NCI-H2029 treated with DMSO at 0.1 percent for 48 hours (cell line): ENCODE measurements around the gene NAALADL1.

ENCODE experiments used
- DNase-seq: peaks from one replicate; lab custom pipeline; 2025; lab: John Stamatoyannopoulos, UW

NAALADL1 gene, protein sequence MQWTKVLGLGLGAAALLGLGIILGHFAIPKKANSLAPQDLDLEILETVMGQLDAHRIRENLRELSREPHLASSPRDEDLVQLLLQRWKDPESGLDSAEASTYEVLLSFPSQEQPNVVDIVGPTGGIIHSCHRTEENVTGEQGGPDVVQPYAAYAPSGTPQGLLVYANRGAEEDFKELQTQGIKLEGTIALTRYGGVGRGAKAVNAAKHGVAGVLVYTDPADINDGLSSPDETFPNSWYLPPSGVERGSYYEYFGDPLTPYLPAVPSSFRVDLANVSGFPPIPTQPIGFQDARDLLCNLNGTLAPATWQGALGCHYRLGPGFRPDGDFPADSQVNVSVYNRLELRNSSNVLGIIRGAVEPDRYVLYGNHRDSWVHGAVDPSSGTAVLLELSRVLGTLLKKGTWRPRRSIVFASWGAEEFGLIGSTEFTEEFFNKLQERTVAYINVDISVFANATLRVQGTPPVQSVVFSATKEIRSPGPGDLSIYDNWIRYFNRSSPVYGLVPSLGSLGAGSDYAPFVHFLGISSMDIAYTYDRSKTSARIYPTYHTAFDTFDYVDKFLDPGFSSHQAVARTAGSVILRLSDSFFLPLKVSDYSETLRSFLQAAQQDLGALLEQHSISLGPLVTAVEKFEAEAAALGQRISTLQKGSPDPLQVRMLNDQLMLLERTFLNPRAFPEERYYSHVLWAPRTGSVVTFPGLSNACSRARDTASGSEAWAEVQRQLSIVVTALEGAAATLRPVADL

DNA sequence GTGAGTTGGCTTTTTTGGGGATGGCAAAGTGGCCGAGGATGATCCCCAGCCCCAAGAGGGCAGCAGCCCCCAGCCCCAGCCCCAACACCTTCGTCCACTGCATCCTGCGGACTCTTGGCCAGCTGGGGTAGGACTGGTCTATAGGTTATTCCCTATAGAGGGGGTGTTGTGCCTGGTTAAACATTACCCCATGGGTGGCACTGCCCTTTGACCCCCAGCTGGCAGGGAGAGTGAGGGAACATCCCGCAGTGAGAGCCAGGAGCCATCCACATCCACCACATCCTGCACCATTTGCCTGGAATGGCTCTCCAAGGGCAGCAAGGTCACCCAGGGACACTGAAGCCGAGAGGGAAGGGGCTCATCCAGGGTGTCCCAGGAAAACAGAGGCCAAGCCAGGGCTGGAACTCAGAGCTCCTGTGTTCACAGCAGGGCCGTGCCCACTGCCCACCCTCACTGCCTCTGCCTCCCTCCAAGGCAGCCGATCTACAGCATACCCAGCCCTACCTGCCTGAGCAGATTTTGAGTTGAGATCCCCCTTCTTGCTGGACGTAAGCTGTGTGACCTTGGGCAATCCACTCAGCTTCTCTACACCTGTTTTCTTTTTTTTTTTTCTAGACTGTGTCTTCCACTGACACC, at the start of gene NAALADL1:
NAALADL1 (minus strand) TSS at position 135 of the 636 bp plus-strand sequence; CDS start at position 103, 32 bp downstream.
- no peak for DNase-seq

DNA sequence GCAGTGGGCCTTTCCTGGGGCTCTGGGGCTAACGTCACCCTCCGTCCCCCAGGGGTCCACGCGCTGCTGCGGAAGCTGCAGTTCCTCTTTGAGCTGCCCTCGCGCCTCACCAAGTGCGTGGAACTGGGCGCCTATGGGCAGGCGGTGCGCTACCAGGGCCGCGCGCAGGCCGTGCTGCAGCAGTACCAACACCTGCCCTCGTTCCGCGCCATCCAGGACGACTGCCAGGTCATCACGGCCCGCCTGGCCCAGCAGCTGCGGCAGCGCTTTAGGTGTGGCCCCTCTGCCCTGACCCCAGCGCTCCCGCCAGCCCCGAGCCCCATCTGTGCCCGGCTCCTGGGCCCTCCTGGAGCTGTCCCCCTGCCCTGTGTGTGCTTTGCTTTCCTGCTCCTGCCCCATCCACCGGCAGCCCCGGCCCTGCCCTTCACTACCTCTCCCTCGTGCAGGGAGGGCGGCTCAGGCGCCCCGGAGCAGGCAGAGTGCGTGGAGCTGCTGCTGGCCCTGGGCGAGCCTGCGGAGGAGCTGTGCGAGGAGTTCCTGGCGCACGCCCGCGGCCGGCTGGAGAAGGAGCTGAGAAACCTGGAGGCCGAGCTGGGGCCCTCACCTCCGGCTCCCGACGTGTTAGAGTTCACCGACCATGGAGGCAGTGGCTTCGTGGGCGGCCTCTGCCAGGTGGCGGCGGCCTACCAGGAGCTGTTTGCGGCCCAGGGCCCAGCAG, 49.6 kb upstream of the NAALADL1 start:
- no peak for DNase-seq

DNA sequence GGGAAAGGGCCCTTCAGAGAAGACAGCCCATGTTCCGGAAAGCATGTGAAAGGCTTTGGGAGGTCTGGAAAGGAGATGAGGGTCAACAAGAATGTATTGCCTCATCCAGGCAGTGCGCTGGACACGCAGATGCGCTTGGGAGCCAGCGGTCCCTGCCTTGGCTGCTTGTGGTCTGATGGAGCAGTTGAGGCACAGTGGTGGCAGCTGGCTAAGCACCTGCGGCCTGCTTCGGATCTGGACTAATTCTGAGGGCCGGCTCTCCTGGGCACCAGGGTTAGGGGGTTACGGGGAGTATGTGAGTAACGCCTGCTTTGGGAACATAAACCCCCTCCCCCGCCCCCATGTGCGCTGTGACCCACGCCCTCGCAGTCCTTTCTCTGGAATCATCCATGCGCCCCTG, 48.7 kb upstream of the NAALADL1 start:
- no peak for DNase-seq

DNA sequence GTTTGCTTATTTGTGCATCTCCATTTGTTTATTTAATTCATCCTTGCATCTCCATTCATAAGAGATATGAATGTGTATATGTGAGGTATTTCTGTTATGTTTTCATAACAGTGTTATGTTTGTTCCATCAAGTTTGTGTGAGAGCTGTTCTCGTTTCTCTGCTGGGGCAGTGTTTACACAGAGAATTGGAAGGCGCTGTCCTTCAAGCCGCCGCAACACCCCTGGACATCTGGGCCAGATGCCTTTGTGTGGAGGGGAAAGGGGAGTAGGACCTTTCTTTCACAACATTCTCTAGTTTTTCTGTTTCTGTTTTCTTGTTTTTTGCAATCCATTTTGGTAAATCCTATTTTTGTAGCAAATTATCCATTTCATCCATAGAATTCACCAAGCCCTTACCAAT, 46.3 kb upstream of the NAALADL1 start:
- DNase-seq: no peak

DNA sequence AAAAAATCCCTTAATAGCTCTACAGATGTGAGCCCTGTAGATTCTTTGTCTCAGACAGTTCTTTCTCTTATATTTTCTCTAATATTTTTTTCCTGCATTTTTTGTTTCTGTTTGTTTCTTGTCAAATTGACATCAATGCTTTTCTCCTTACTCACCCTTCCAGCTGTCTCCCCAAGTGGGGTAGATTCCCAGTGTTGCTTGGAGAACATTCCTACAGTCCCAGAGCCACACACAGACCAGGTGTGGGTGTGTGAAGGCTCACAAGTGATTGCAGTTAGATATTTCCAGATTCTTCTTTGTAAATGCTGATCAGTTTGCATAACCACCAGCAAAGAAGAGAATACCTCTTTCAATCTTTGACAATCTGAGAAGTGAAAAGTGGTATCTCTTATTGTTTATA, 45.1 kb upstream of the NAALADL1 start:
- no peak for DNase-seq

DNA sequence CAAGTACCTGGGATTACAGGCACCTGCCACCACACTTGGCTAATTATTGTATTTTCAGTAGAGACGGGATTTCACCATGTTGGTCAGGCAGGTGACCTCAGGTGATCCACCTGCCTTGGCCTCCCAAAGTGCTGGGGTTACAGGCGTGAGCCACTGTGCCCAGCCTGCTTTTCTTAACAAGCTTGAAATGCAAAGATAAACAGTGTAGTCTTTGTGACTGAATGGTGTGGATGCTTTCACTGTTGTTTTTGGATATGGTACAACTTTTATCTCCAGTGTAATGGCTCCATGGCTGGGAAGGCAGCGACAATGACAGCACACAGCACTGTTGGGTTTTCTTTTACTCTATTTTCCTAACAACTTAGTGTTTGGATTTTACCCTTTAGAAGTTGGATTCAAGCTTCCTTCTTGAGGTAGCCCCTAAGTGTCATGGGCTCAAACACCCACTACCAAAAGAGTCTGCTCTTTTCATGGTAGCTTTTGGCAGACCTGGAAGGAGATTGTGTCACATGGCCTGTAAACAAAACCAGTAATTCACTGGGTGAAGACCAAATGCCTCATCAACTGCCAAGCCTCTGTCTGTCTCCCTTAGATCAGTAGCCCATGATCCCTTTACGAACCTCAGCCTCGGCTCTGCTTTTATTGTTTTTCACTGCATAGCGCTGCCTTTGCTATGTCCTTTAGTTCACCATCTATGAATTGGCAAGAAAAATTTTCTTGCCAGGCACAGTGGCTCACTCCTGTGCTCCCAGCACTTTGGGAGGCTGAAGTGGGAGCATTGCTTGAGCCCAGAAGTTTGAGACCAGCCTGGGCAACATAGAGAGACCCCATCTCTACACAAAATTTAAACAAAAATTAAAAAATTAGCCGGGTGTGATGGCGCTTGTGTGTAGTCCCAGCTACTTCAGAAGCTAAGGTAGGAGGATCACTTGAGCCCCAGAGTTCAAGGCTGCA, 44.1 kb upstream of the NAALADL1 start:
- DNase-seq: peak; percentile 95

DNA sequence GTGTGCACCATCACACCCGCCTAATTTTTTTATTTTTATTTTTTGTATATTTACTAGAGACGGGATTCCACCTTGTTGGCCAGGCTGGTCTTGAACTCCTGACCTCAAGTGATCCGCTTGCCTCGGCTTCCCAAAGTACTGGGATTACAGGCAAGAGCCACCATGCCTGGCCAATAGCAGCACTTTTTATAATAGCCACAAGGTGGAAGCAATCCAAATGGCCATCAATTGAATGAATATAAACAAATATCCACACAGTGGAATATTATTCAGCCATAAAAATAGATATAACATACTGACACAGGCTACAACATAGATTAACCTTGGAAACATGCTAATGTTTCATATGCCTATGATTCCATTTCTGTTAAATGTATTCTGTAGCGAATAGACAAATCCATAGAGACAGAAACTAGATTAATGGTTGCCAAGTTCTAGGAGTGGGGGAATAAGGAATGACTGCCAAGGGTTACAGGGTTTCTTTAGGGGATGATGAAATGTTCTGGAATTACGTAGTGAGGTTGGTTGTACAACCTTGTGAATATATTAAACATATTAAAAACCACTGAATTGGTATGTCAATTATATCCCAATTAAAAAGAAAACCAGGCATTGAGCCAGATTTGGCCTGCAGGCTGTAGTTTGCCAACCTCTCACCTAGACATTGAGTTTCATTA, 42.5 kb upstream of the NAALADL1 start:
- DNase-seq: peak; percentile 71

DNA sequence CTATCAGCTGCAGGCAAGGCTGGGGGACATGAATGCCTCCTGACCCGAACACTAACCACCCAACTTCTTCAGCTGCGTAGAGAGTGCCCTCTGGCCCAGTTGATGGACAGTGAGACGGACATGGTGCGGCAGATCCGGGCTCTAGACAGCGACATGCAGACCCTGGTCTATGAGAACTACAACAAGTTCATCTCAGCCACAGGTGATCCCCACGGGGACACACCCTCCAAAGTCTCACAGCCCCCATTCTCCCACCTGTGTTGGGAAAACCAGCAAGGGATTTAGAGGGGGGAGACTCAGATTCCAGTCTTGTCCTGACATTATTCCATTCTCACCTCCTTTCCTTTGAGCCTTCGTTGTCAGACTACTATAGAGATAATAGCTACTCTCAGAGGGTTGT, 38.6 kb upstream of the NAALADL1 start:
- DNase-seq: no peak

DNA sequence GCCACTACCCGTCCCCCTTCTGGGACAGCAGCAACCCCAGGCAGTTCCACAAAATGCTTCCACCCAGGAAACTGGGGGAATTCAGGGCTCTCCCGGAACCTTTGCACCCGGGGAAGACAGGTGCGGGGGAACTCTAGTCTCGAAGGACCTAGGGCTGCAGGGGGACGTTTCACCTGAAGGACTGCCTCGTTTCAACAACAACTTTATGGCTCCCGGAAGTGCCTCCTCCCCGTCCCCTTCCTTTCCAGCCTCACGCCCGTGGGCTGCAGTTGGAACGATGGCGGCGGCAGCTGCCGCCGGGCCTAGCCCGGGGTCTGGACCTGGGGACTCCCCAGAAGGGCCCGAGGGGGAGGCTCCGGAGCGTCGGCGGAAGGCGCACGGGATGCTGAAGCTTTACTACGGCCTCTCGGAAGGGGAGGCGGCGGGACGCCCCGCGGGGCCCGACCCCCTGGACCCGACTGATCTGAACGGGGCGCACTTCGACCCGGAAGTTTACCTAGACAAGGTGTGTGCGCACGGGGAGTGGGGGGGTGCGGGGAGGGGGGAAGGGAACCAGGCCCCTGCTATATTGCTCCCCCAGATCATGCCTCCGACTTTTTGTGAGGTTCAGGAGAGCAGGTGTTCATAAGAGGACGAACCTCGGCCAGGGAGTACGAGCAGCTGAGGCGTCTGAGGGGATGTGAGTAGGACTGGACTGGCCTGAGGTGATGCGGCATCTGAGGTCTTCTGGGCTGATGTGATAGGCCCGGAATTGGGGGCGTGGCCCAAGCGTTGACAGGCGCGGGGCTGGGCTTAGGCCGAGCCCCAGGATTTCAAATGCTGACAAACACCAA, 37.8 kb upstream of the NAALADL1 start, which contains the start of gene VPS51:
VPS51 (plus strand) TSS at position 241 of the 833 bp plus-strand sequence; CDS start at position 278, 37 bp downstream.
- peak; percentile 68 for DNase-seq

DNA sequence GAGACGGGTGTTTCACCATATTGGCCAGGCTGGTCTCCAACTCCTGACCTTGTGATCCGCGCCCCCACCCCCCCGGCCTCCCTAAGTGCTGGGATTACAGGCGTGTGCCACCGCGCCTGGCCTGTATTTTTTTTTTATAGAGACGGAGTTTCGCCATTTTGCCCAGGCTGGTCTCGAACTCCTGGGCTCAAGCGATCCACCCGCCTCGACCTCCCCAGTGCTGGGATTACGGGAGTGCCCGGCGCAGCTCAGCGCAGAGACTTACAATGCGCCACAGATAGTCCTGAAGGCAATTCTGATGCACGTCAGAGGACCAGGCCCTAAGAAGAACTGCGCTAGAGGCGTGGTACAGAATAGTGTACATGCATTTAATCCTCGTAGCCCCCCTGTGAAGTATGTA, 37.1 kb upstream of the NAALADL1 start:
- no peak for DNase-seq

DNA sequence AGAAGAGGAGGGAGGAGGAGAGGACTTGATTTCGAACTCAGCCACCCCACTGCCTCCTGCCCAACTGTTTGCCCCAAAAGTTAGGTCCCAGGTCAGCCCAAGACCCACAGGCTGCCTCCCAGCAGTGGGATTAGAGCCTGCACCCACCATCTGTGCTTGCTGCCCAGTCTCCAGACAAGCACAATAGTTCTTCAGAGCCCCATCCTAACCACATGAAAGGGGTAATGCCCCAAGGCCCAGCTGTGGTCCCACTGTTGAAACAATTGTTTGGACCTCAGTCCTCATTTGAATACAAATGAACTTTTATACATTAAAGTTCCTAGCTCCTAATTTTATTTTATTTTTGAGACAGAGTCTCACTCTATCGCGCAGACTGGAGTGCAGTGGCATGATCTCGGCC, 32.3 kb upstream of the NAALADL1 start:
- no peak for DNase-seq

DNA sequence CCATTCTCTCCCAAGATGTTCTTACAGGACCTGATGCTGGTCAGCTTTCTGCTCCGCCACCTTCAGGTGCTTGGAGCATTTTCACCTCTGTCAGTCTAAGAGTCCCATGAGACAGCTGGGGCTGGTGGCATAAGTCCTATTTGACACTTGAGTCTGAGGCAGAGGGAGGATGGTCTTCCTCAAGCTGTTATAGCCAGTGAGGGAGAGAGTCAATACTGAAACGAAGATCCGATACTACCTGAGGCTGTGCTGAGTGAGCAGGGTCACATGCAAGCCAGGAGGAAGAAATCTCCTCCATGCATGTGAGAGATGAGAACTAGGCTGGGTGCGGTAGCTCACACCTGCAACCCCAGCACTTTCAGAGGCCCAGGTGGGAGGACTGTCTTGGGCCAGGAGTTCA, 31.3 kb upstream of the NAALADL1 start:
- no peak for DNase-seq

DNA sequence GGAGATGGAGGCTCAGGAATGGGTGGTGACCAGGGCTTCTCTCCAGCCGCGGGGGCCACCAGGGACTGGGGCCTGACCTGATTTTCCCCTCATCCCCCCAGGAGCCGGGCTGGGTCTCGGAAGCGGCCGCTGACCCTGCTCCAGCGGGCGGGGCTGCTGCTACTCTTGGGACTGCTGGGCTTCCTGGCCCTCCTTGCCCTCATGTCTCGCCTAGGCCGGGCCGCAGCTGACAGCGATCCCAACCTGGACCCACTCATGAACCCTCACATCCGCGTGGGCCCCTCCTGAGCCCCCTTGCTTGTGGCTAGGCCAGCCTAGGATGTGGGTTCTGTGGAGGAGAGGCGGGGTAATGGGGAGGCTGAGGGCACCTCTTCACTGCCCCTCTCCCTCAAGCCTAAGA, 29.5 kb upstream of the NAALADL1 start:
- no peak for DNase-seq

DNA sequence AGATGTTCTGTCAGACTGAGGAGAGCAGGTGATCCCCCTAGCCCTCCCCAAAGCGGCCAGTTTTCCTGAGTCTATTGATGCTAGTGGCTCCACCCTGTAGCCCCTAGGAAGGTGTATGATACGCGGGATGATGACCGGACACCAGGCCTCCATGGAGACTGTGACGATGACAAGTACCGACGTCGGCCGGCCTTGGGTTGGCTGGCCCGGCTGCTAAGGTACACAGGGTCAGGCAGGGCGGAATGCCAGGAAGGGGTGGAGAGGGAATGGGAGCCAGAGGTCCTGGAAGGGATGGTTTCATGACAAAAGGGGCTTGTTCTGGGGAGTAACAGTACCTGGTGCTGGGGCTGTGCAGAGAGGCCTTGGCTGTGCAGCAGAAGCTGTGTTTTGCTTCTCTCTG, 28.9 kb upstream of the NAALADL1 start:
- no peak for DNase-seq

DNA sequence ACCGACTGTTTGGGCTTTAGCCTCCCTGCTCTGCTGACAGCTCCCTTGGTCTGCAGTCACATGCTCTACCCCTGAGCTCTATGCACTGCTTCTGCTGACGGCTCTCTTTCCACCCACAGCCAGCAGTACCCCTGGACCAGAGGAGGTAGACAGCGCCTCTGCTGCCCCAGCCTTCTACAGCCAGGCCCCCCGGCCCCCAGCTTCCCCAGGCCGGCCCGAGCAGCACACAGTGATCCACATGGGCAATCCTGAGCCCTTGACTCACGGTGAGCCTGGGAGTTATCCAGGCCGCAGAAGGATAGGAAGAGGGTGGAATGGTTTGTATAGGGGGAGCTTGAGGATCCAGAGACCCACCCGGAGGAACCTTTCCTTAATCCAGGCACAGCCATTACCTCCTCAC, 28.5 kb upstream of the NAALADL1 start:
- no peak for DNase-seq

DNA sequence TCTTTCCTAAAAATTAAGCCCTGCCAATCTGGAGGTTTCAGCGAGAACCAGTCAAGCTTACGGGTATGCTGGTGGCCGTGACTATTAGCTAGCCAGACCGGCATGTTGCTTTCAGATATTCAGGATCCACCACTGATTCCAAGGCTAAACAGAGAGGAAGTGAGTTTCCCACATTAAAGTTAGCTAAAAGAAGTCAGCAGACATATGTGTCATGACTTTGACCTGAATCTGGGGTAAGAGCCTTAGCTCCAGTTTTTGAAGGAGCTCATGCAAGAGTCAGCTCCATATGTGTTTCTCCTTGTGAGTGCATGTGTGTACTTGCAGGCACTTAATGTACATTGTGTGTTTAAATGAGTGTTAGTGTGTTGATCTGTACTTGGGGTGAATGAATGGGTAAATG, 27.1 kb upstream of the NAALADL1 start:
- DNase-seq: no peak

DNA sequence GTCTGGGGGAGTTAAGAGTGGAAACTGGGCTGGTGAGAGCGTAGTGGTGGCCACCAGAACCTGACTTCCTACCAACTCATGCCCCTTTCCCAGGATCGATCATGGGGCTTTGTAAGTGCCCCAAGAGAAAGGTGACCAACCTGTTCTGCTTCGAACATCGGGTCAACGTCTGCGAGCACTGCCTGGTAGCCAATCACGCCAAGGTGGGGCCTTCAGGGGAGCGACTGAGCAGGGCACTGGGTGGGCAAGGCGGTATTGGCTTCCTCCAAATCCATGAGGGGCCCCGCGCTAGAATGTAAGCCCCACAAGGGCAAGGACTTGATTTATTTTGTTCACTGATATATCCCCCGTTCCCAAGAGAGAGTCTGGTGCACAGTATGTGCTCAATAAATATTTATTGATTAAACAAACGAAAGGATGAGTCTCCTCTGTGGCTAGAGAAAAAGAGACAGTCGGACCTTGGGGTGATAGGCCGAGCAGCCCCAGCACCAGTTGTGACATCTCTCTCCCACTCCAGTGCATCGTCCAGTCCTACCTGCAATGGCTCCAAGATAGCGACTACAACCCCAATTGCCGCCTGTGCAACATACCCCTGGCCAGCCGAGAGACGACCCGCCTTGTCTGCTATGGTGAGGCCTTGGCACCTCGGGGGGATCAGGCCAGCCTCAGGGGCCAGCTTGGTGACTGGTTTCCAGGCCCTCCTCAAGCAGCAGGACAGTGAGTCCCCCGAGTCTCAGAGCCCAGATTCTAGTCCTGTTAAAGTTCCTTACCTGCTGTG, 26.4 kb upstream of the NAALADL1 start:
- DNase-seq: no peak

DNA sequence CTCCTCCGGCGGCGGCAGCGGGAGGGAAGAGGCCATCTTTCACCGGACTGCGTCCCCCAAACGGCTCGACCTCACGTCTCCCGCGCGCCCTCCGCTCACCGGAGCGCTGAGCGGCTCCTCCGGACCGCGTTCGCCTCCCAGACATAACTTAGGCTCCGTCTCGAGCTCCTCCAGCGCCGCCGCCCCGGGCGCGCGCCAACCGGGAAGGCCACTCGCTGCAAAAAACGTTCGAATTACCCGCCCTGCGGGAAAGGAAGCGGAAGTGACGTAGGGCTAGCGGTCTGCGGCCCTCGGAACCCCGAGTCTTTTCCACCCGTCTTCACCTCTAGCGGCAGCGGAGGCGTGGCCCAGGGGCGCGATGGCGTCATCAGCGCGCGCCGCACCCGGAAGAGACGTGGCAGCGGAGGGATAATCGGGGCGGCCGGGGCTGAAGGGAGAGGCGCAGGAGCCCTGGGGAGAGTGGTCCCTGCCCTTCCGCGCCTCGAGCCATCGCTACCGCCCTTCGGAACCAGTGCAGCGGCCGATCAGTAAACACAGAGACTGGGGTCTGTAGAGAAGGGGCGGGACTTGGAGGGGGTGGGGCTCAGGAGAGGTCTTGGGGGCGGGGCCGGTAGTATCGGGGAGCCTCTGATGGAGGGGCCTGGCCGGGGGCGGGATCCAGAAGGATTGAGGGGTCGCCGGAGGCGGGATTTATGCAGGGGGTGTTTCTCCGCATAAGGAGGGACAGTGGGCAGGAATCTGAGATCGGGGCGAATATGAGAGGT, 25.7 kb upstream of the NAALADL1 start, which contains the start of the genes CDCA5 and ZFPL1:
CDCA5 (minus strand) TSS at position 207 of the 764 bp plus-strand sequence; CDS start at position 145, 62 bp downstream.
ZFPL1 (plus strand) TSS at position 389 of the 764 bp plus-strand sequence. CDS start 477 bp downstream, outside the sequence.
- peak; percentile 90 for DNase-seq
